Mesenchymal stem cell (in vitro differentiated cells and primary cell): ENCODE data around the gene HSD17B3.

Experiments used
- DNase-seq: peaks from one replicate; pipeline ENCODE4 v3.0.0-alpha.2; 2013
- H2AFZ ChIP-seq: one replicate; pipeline ENCODE4 v1.6.1; 2013; ENCODE audit warnings: low read depth, mild to moderate bottlenecking, control low read depth, inconsistent platforms, low read length, moderate library complexity
- H2AK5ac ChIP-seq: 2 replicates; pipeline ENCODE4 v1.6.1; 2013; ENCODE audit warnings: low read length, moderate library complexity, mild to moderate bottlenecking, inconsistent platforms; ENCODE audit not compliant: severe bottlenecking
- H2BK120ac ChIP-seq: one replicate; pipeline ENCODE4 v1.6.1; 2013; ENCODE audit warnings: low read depth, mild to moderate bottlenecking, inconsistent platforms, low read length, moderate library complexity
- H2BK12ac ChIP-seq, 2 experiments: one replicate each; pipeline ENCODE4 v1.6.1; 2013; ENCODE audit warnings: inconsistent platforms in 2 of 2, low read length in 2 of 2, mild to moderate bottlenecking in 2 of 2, moderate library complexity in 2 of 2, control low read depth in 1 of 2
- H2BK15ac ChIP-seq: one replicate; pipeline ENCODE4 v1.6.1; 2013; ENCODE audit warnings: mild to moderate bottlenecking, low read depth, inconsistent platforms; ENCODE audit not compliant: poor library complexity, severe bottlenecking
- H2BK5ac ChIP-seq: 2 replicates; pipeline ENCODE4 v1.6.1; 2013; ENCODE audit warnings: low read depth, mild to moderate bottlenecking, low read length, control low read depth, inconsistent platforms; ENCODE audit not compliant: poor library complexity, severe bottlenecking
- H3K14ac ChIP-seq, 2 experiments: one replicate each; pipeline ENCODE4 v1.6.1; 2013; ENCODE audit warnings: inconsistent platforms in 2 of 2, low read length in 2 of 2, control low read depth in 1 of 2, mild to moderate bottlenecking in 1 of 2, moderate library complexity in 1 of 2
- H3K18ac ChIP-seq, 2 experiments: one replicate each; pipeline ENCODE4 v1.6.1; 2013; ENCODE audit warnings: inconsistent platforms in 2 of 2, low read length in 2 of 2, control low read depth in 1 of 2, low read depth in 1 of 2, mild to moderate bottlenecking in 1 of 2
- H3K23ac ChIP-seq, 2 experiments: one replicate each; pipeline ENCODE4 v1.6.1; 2013; ENCODE audit warnings: inconsistent platforms in 2 of 2, low read length in 2 of 2, mild to moderate bottlenecking in 2 of 2, moderate library complexity in 2 of 2, control low read depth in 1 of 2
- H3K27ac ChIP-seq: 2 replicates; pipeline ENCODE4 v1.5.1; 2013; ENCODE audit warnings: mild to moderate bottlenecking, moderate library complexity, low read length, control low read depth, inconsistent platforms; ENCODE audit not compliant: poor library complexity, severe bottlenecking
- H3K27me3 ChIP-seq, 2 experiments: 2 replicates each; pipeline versions ENCODE4 v1.6.1 to v1.7.0; 2013; ENCODE audit warnings: low read length in 2 of 2, mild to moderate bottlenecking in 2 of 2, moderate library complexity in 2 of 2, control low read depth in 1 of 2, inconsistent platforms in 1 of 2; ENCODE audit not compliant: control insufficient read depth in 1 of 2, insufficient read depth in 1 of 2
- H3K36me3 ChIP-seq, 2 experiments: 2 replicates each; pipeline versions ENCODE4 v1.6.1 to v1.7.0; 2013; ENCODE audit warnings: low read length in 2 of 2, control low read depth in 1 of 2, inconsistent platforms in 1 of 2, low read depth in 1 of 2, mild to moderate bottlenecking in 1 of 2; ENCODE audit not compliant: insufficient read depth in 2 of 2, control insufficient read depth in 1 of 2
- H3K4ac ChIP-seq, 2 experiments: one replicate each; pipeline ENCODE4 v1.6.1; 2013; ENCODE audit warnings: inconsistent platforms in 2 of 2, low read length in 2 of 2, mild to moderate bottlenecking in 2 of 2, moderate library complexity in 2 of 2, control low read depth in 1 of 2, low read depth in 1 of 2
- H3K4me1 ChIP-seq: 2 replicates; pipeline ENCODE4 v1.6.1; 2013; ENCODE audit warnings: low read depth, low read length, control low read depth; ENCODE audit not compliant: control insufficient read depth, insufficient read depth
- H3K4me2 ChIP-seq: 2 replicates; pipeline ENCODE4 v1.6.1; 2013; ENCODE audit warnings: low read length, mild to moderate bottlenecking, inconsistent platforms; ENCODE audit not compliant: poor library complexity, severe bottlenecking
- H3K4me3 ChIP-seq, 2 experiments: 2 replicates each; pipeline versions ENCODE4 v1.5.1 to v1.7.0; 2013; ENCODE audit warnings: low read length in 2 of 2, mild to moderate bottlenecking in 2 of 2, control low read depth in 1 of 2, low read depth in 1 of 2; ENCODE audit not compliant: insufficient read depth in 1 of 2
- H3K79me1 ChIP-seq: replicated peaks from 2 replicates; pipeline ENCODE4 v1.6.1; 2013; ENCODE audit warnings: mild to moderate bottlenecking, control low read depth, low read length, inconsistent platforms; ENCODE audit not compliant: poor library complexity, severe bottlenecking
- H3K9ac ChIP-seq: 2 replicates; pipeline ENCODE4 v1.7.0; 2013; ENCODE audit warnings: mild to moderate bottlenecking, low read length, moderate library complexity
- H3K9me3 ChIP-seq: 2 replicates; pipeline ENCODE4 v1.7.0; 2013; ENCODE audit warnings: mild to moderate bottlenecking, low read length; ENCODE audit not compliant: control insufficient read depth
- H4K8ac ChIP-seq: one replicate; pipeline ENCODE4 v1.6.1; 2013; ENCODE audit warnings: inconsistent platforms, mild to moderate bottlenecking, low read length, moderate library complexity
- H4K91ac ChIP-seq: one replicate; pipeline ENCODE4 v1.6.1; 2013; ENCODE audit warnings: mild to moderate bottlenecking, low read length, inconsistent platforms
- WGBS: methylation state at CpG from one replicate; pipeline ENCODE4 v1.1.7; 2013; ENCODE audit warnings: mixed read lengths; 5-methylcytosine and 5-hydroxymethylcytosine counted together

Gene HSD17B3

DNA sequence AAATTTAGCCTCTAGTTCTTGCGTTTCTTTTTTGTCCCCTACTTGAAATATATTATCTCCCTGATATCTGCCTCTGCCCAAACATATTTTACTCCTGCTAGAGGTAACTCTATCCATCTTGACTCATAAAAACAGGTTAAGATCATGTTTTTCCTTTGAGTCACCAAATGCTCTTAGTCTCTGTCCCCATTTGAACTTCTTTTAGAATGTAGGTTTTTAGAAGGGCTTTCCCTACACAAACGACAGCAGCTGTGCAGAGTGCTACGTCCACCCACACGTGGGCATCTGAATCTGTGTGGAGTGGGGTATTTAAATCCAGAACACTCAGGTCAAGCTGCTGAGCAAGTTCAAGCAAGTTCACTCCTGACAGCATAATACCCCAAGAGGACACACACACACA is 2.2 kb downstream of the HSD17B3 start:
- no peak overlapping the region for H3K18ac ChIP-seq
- no peaks in the 10 kb centered on the region for H3K36me3 ChIP-seq
- no peak overlapping the region for H2AFZ ChIP-seq
- H3K4me1 ChIP-seq, result peaks cover 4% of the 10 kb centered on the region
- no peak overlapping the region for H4K8ac ChIP-seq
- no peak for DNase-seq
- H3K27me3 ChIP-seq, result no peaks in the 10 kb centered on the region
- no peak overlapping the region for H3K14ac ChIP-seq
- H2BK120ac ChIP-seq, result no peak overlapping the region
- H3K4me2 ChIP-seq, result no peak overlapping the region
- peak overlapping the region; percentile 3 for H3K27ac ChIP-seq
- H3K4ac ChIP-seq, result no peak overlapping the region
- no peak overlapping the region for H3K23ac ChIP-seq
- H2BK12ac ChIP-seq, result no peak overlapping the region
- no peaks in the 10 kb centered on the region for H3K79me1 ChIP-seq
- H4K91ac ChIP-seq, result no peak overlapping the region
- no peak overlapping the region for H3K9ac ChIP-seq
- H2AK5ac ChIP-seq, result no peak overlapping the region
- no peaks in the 10 kb centered on the region for H3K9me3 ChIP-seq
- no peak overlapping the region for H2BK15ac ChIP-seq
- 62% methylated on average over 4 of the region's 4 CpGs for WGBS
- H3K4me3 ChIP-seq, result no peak overlapping the region
- H2BK5ac ChIP-seq, result no peak overlapping the region

- Histone ChIP-seq H3K4ac (no peak overlapping the region), H2AK5ac (no peak overlapping the region), H4K91ac (no peak overlapping the region), H3K36me3 (no peaks in the 10 kb centered on the region), H2BK12ac (no peak overlapping the region), H3K14ac (no peak overlapping the region), H3K4me1 (peaks cover 4% of the 10 kb centered on the region), H3K18ac (no peak overlapping the region), H3K23ac (no peak overlapping the region), H3K9ac (no peak overlapping the region), H3K4me3 (no peak overlapping the region), H4K8ac (no peak overlapping the region), H2BK120ac (no peak overlapping the region), H3K9me3 (no peaks in the 10 kb centered on the region), H2AFZ (no peak overlapping the region), H3K27ac (no peak overlapping the region), H2BK15ac (no peak overlapping the region), H2BK5ac (no peak overlapping the region), H3K4me2 (no peak overlapping the region), H3K79me1 (no peaks in the 10 kb centered on the region), H3K27me3 (no peaks in the 10 kb centered on the region)
- DNase-seq, result no peak
- WGBS, result 98% methylated on average over 3 of the region's 3 CpGs
Measured at GRCh38 chr9:96294159-96294545, 7.8 kb downstream of the HSD17B3 start.

- no peak overlapping the region for H2BK5ac ChIP-seq
- no peak overlapping the region for H3K9ac ChIP-seq
- no peak overlapping the region for H3K4ac ChIP-seq
- no peak overlapping the region for H3K18ac ChIP-seq
- peak overlapping the region; percentile 2 for H4K8ac ChIP-seq
- WGBS, result 32% methylated on average over 3 of the region's 3 CpGs
- no peaks in the 10 kb centered on the region for H3K27me3 ChIP-seq
- peak overlapping the region; percentile 83 for H4K91ac ChIP-seq
- H3K27ac ChIP-seq, result no peak overlapping the region
- no peak overlapping the region for H2BK120ac ChIP-seq
- H3K4me3 ChIP-seq, result no peak overlapping the region
- H3K4me1 ChIP-seq, result peaks cover 4% of the 10 kb centered on the region
- no peaks in the 10 kb centered on the region for H3K79me1 ChIP-seq
- H3K23ac ChIP-seq, result no peak overlapping the region
- no peaks in the 10 kb centered on the region for H3K36me3 ChIP-seq
- peak; percentile 53 for DNase-seq
- no peak overlapping the region for H3K4me2 ChIP-seq
- no peak overlapping the region for H2BK12ac ChIP-seq
- H3K9me3 ChIP-seq, result no peaks in the 10 kb centered on the region
- H3K14ac ChIP-seq, result no peak overlapping the region
- no peak overlapping the region for H2BK15ac ChIP-seq
- no peak overlapping the region for H2AK5ac ChIP-seq
- no peak overlapping the region for H2AFZ ChIP-seq
Measured at GRCh38 chr9:96293498-96294158, 8.3 kb downstream of the HSD17B3 start.

GRCh38 chr9:96289392-96289791 is 12.6 kb downstream of the HSD17B3 start:
- H2BK15ac ChIP-seq, result no peak overlapping the region
- H2BK12ac ChIP-seq, result no peak overlapping the region
- H3K27me3 ChIP-seq, result no peaks in the 10 kb centered on the region
- H3K23ac ChIP-seq, result no peak overlapping the region
- no peaks in the 10 kb centered on the region for H3K79me1 ChIP-seq
- H3K14ac ChIP-seq, result no peak overlapping the region
- H2AK5ac ChIP-seq, result no peak overlapping the region
- H3K4ac ChIP-seq, result no peak overlapping the region
- H3K4me3 ChIP-seq, result no peak overlapping the region
- peaks cover 4% of the 10 kb centered on the region for H3K4me1 ChIP-seq
- H2BK5ac ChIP-seq, result no peak overlapping the region
- no peak overlapping the region for H2BK120ac ChIP-seq
- H3K36me3 ChIP-seq, result no peaks in the 10 kb centered on the region
- H2AFZ ChIP-seq, result no peak overlapping the region
- H3K4me2 ChIP-seq, result no peak overlapping the region
- WGBS, result 97% methylated on average over 2 of the region's 2 CpGs
- H4K91ac ChIP-seq, result no peak overlapping the region
- no peak overlapping the region for H4K8ac ChIP-seq
- H3K18ac ChIP-seq, result no peak overlapping the region
- no peak overlapping the region for H3K27ac ChIP-seq
- DNase-seq, result no peak
- no peak overlapping the region for H3K9ac ChIP-seq
- peaks cover 7% of the 10 kb centered on the region for H3K9me3 ChIP-seq
